ENCODE measurements around the gene ANKRD28. TPM values are rescaled to one million over a fixed set of nuclear protein-coding genes. Genes with fewer than 3 reads are reported as not detected.

ANKRD28 gene
- total and polyA plus RNA-seq, 9 of the 15 experiments (the other 6 are each of a cell fraction or from before 2014, with no cell fraction given): 11.7 to 66.0 (median 36.7) TPM

DNA sequence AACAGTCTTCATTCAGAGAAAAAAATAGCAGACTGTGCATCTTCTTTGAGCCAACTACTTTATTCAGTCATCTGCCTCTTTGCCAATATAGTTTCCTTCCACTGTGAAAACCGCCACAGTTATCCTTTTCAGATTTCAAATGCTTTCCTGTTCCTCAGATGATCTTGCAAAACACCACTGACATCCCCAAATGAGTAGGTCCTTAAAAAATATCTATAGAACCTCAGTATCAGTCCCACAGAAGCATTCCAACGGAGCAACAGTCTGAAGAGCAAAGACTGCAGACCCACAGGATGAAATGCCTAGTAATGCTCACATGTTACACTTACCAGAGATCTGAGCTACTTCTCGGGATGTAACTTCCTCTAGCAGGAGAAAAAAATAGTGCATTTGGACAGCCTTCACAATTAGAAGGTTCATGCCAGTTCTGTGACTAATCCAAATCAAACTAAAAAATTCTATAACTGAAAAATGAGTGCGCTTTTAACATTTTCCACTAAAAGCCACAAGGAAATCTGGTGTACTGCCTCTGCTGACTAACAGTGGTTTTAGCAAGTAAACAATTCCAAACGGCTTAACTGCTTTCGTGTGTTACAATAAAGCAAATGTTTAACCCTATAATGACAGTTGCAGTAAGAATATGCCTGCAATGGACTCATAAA lies at the start of gene ANKRD28 (continued):
- TF ChIP-seq, protein P1, sequence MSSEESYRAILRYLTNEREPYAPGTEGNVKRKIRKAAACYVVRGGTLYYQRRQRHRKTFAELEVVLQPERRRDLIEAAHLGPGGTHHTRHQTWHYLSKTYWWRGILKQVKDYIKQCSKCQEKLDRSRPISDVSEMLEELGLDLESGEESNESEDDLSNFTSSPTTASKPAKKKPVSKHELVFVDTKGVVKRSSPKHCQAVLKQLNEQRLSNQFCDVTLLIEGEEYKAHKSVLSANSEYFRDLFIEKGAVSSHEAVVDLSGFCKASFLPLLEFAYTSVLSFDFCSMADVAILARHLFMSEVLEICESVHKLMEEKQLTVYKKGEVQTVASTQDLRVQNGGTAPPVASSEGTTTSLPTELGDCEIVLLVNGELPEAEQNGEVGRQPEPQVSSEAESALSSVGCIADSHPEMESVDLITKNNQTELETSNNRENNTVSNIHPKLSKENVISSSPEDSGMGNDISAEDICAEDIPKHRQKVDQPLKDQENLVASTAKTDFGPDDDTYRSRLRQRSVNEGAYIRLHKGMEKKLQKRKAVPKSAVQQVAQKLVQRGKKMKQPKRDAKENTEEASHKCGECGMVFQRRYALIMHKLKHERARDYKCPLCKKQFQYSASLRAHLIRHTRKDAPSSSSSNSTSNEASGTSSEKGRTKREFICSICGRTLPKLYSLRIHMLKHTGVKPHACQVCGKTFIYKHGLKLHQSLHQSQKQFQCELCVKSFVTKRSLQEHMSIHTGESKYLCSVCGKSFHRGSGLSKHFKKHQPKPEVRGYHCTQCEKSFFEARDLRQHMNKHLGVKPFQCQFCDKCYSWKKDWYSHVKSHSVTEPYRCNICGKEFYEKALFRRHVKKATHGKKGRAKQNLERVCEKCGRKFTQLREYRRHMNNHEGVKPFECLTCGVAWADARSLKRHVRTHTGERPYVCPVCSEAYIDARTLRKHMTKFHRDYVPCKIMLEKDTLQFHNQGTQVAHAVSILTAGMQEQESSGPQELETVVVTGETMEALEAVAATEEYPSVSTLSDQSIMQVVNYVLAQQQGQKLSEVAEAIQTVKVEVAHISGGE (CRISPR knock-in tag; IDR thresholded peaks at IDR 0.05): no peak
- TF ChIP-seq ZNF324 (CRISPR knock-in tag; IDR thresholded peaks at IDR 0.05) (no peak), NR1H2 (CRISPR knock-in tag; IDR thresholded peaks at IDR 0.05) (no peak), THRA (IDR thresholded peaks at IDR 0.05) (no peak), BHLHE40 (IDR thresholded peaks at IDR 0.05; ENCODE audit: low read length) (peak; percentile 56), STAG1 (CRISPR knock-in tag; IDR thresholded peaks at IDR 0.05; ENCODE audit: borderline replicate concordance) (no peak), SMARCC2 (IDR thresholded peaks at IDR 0.05; ENCODE audit: low read depth) (peak; percentile 63), ZFX (CRISPR knock-in tag; IDR thresholded peaks at IDR 0.05) (no peak), PCBP1 (IDR thresholded peaks at IDR 0.05; ENCODE audit: low read depth, low read length, poor library complexity, severe bottlenecking) (no peak), TEAD4 (IDR thresholded peaks at IDR 0.05; ENCODE audit: low read length) (peak; percentile 40; the same call in 1 of the 2 replicates), TEAD4 (CRISPR knock-in tag; IDR thresholded peaks at IDR 0.05; ENCODE audit: borderline replicate concordance) (no peak), XRCC3 (IDR thresholded peaks at IDR 0.05) (no peak)
- TF ChIP-seq, protein P2, sequence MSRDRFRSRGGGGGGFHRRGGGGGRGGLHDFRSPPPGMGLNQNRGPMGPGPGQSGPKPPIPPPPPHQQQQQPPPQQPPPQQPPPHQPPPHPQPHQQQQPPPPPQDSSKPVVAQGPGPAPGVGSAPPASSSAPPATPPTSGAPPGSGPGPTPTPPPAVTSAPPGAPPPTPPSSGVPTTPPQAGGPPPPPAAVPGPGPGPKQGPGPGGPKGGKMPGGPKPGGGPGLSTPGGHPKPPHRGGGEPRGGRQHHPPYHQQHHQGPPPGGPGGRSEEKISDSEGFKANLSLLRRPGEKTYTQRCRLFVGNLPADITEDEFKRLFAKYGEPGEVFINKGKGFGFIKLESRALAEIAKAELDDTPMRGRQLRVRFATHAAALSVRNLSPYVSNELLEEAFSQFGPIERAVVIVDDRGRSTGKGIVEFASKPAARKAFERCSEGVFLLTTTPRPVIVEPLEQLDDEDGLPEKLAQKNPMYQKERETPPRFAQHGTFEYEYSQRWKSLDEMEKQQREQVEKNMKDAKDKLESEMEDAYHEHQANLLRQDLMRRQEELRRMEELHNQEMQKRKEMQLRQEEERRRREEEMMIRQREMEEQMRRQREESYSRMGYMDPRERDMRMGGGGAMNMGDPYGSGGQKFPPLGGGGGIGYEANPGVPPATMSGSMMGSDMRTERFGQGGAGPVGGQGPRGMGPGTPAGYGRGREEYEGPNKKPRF (IDR thresholded peaks at IDR 0.05; ENCODE audit: low read depth, low read length): no peak
- TF ChIP-seq, protein P3, sequence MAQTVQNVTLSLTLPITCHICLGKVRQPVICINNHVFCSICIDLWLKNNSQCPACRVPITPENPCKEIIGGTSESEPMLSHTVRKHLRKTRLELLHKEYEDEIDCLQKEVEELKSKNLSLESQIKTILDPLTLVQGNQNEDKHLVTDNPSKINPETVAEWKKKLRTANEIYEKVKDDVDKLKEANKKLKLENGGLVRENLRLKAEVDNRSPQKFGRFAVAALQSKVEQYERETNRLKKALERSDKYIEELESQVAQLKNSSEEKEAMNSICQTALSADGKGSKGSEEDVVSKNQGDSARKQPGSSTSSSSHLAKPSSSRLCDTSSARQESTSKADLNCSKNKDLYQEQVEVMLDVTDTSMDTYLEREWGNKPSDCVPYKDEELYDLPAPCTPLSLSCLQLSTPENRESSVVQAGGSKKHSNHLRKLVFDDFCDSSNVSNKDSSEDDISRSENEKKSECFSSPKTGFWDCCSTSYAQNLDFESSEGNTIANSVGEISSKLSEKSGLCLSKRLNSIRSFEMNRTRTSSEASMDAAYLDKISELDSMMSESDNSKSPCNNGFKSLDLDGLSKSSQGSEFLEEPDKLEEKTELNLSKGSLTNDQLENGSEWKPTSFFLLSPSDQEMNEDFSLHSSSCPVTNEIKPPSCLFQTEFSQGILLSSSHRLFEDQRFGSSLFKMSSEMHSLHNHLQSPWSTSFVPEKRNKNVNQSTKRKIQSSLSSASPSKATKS (CRISPR knock-in tag; IDR thresholded peaks at IDR 0.05): no peak
- TF ChIP-seq, protein P4, sequence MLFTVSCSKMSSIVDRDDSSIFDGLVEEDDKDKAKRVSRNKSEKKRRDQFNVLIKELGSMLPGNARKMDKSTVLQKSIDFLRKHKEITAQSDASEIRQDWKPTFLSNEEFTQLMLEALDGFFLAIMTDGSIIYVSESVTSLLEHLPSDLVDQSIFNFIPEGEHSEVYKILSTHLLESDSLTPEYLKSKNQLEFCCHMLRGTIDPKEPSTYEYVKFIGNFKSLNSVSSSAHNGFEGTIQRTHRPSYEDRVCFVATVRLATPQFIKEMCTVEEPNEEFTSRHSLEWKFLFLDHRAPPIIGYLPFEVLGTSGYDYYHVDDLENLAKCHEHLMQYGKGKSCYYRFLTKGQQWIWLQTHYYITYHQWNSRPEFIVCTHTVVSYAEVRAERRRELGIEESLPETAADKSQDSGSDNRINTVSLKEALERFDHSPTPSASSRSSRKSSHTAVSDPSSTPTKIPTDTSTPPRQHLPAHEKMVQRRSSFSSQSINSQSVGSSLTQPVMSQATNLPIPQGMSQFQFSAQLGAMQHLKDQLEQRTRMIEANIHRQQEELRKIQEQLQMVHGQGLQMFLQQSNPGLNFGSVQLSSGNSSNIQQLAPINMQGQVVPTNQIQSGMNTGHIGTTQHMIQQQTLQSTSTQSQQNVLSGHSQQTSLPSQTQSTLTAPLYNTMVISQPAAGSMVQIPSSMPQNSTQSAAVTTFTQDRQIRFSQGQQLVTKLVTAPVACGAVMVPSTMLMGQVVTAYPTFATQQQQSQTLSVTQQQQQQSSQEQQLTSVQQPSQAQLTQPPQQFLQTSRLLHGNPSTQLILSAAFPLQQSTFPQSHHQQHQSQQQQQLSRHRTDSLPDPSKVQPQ (CRISPR knock-in tag; IDR thresholded peaks at IDR 0.05; ENCODE audit: borderline replicate concordance): no peak

Data from K562 (cell line).